Measurements from ENCODE around the gene IQGAP2.

The IQGAP2 gene

DNA sequence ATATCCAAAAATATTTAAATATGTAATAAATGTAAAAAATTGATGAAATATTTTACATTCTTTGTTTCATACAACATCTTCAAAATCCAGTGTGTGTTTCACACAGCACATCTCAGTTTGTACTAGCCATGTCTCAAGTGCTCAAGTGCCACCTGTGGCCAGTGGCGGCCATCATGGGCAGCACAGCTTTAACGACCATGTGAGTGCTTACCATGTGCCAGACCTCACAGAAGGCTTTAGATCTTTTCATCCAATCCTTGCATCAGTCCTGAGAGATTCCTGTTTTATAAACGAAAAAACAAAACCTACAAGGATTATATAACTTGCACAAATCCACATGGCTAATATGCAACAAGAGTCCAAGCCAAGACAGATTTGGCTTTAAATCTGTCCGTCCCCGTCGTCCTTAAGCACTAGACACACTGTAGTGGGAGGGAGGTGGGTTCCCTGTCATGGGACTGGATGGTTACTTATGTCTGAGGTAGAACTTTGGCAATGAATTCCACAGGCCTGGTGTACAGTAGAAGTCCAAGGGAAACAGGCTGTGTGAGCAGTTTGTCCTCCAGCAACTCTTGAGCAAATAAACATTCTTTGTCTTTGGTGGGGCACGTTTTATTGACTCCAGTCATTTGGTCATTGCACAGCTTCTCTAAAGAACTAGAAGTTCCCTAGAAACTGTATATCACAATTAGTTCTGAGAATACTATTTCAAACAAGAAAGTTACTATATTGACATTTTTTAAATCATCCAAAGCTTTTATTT is 287.8 kb downstream of the IQGAP2 start:
- H3K4me3 ChIP-seq (ENCODE audit: low read depth, low read length): no peak overlapping the region
- no peak for TF ChIP-seq CTCF (IDR thresholded peaks at IDR 0.05; ENCODE audit: borderline replicate concordance, insufficient read depth, low read depth, low read length)

DNA sequence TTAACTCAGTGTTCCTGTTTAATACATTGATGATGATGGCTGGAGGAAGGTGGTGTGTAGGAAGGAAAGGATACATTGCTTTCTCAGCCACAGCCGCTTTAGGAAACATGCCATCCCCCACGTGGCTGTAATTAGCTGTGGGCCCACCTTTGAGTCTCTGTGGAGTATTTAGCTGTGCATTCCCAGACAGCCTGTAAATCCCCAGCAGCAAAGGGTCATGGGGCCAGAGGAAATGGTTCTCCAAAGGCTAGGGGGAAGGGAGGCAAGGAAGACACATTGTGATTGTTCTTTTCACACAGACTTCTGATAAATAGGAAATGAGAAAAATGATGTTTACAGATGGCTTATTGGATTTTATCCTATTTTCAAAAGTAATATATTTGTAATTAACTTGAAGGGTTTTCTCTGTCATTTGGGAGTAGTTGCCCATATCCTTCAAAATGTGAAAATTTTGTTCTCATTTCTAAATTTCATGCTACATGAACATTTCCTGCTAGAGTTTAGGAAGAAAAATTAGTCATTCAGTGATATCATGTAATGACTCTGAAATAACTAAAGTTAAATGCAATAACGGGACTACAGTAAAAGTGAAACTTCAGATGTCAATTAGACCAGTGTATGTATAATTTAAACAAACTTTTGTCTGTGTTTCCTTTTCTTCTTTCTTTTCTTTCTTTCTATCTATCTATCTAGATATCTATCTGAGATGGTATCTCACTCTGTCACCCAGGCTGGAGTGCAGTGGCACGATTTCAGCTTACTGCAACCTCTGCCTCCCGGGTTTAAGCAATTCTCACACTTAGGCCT is 288.6 kb downstream of the IQGAP2 start:
- no peak for TF ChIP-seq CTCF (IDR thresholded peaks at IDR 0.05; ENCODE audit: borderline replicate concordance, insufficient read depth, low read depth, low read length)

DNA sequence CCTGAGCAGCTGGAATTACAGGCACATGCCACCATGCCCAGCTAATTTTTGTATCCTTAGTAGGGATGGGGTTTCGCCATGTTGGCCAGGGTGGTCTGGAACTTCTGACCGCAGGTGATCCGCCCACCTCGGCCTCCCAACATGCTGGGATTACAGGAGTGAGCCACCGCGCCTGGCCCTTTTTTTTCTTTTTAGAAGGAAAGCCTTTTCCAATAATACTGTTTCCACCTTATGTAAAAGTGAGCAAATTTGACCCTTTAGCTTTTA is 289.1 kb downstream of the IQGAP2 start:
- no peak for TF ChIP-seq CTCF (IDR thresholded peaks at IDR 0.05; ENCODE audit: borderline replicate concordance, insufficient read depth, low read depth, low read length)
- no peak overlapping the region for H3K4me3 ChIP-seq (ENCODE audit: low read depth, low read length)

More for the DNA sequence above, 288.6 kb downstream of the IQGAP2 start:
- H3K4me3 ChIP-seq (ENCODE audit: low read depth, low read length): no peak overlapping the region

DNA sequence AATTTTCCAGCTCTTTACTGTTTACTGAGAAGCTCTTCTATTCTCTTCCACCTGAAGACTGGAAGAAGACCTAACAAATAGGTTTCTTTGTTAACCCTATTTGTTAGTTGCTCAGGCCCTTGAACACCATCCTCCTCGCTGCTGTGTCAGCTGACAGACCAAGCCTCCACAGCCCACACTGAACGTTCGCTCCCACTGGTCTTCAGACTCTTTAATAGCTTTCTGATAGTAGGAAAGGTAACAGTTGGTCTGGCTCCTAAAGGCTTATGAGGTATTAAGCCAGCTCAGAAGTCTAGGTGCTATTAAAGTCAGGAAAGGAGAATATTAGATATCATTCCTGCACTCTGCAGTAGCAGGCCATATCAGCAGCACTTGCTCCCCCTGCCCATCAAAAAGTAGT is 289.6 kb downstream of the IQGAP2 start:
- TF ChIP-seq CTCF (IDR thresholded peaks at IDR 0.05; ENCODE audit: borderline replicate concordance, insufficient read depth, low read depth, low read length): no peak
- H3K4me3 ChIP-seq (ENCODE audit: low read depth, low read length): no peak overlapping the region

GRCh38 chr5:76693141-76693540 is 290.1 kb downstream of the IQGAP2 start:
- TF ChIP-seq CTCF (IDR thresholded peaks at IDR 0.05; ENCODE audit: borderline replicate concordance, insufficient read depth, low read depth, low read length): no peak
- H3K4me3 ChIP-seq (ENCODE audit: low read depth, low read length): no peak overlapping the region

DNA sequence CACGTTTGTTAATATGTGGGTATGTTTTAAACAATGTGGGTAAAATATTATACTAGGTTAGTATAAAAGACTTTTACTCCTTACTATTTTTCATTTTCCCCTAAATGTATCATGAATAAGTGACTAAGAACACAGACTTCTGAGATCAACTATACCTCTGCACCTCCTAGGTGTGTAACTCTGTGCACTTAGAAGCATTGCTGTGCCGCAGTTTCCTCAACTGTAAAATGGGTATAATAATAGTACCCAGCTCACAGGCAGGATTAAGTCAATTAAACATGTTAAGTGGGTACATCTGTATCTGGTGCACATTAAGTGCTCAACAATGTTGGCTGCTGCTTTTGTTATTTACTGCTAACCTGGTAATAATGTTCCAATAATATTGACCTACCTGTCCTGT is 291.2 kb downstream of the IQGAP2 start:
- TF ChIP-seq CTCF (IDR thresholded peaks at IDR 0.05; ENCODE audit: borderline replicate concordance, insufficient read depth, low read depth, low read length): no peak
- H3K4me3 ChIP-seq (ENCODE audit: low read depth, low read length): no peak overlapping the region

- no peak for TF ChIP-seq CTCF (IDR thresholded peaks at IDR 0.05; ENCODE audit: borderline replicate concordance, insufficient read depth, low read depth, low read length)
Observed at GRCh38 chr5:76695346-76695745, 292.3 kb downstream of the IQGAP2 start.

More at GRCh38 chr5:76695346-76695745, 292.3 kb downstream of the IQGAP2 start:
- H3K4me3 ChIP-seq (ENCODE audit: low read depth, low read length): no peak overlapping the region

Measured in GM12875 (cell line).